RKO (cell line): ENCODE results near the gene HSPB3.
A peak's percentile ranks its signal among the peaks of the same experiment; 100 is the strongest.
"Not testable (repeated sequence)": the region's sequence is repeated elsewhere in the genome, so short reads cannot be mapped to it uniquely, and the experiment has no call there.

Source experiments
- DNase-seq: peaks from one replicate; pipeline ENCODE4 v3.0.0-alpha.2; 2016; ENCODE audit warnings: low spot score

The HSPB3 gene

GRCh38 chr5:54455413-54456157 lies at the start of gene HSPB3:
HSPB3 (plus strand) TSS chr5:54455699; CDS start chr5:54455790, 91 bp downstream.
- DNase-seq = peak; percentile 26

- no peak for DNase-seq
These were observed 44.3 kb upstream of the HSPB3 start for GRCh38 chr5:54411176-54411575.

GRCh38 chr5:54412913-54413312 lies 42.6 kb upstream of the HSPB3 start:
- no peak for DNase-seq

- no peak for DNase-seq
These were observed 40.4 kb upstream of the HSPB3 start for GRCh38 chr5:54415147-54415546.

- no peak for DNase-seq
These were observed 39.5 kb upstream of the HSPB3 start for GRCh38 chr5:54415896-54416601.

- peak; percentile 68 for DNase-seq
These were observed 35.7 kb upstream of the HSPB3 start for GRCh38 chr5:54419573-54420423.

- not testable (repeated sequence) for DNase-seq
These were observed 35.0 kb upstream of the HSPB3 start for GRCh38 chr5:54420511-54420910.

- DNase-seq = no peak
These were observed 33.5 kb upstream of the HSPB3 start for GRCh38 chr5:54421976-54422375.

GRCh38 chr5:54425258-54425657 lies 30.2 kb upstream of the HSPB3 start:
- no peak for DNase-seq

- no peak for DNase-seq
These were observed 29.3 kb upstream of the HSPB3 start for GRCh38 chr5:54426209-54426608.

GRCh38 chr5:54434650-54435049 lies 20.8 kb upstream of the HSPB3 start:
- not testable (repeated sequence) for DNase-seq

GRCh38 chr5:54438620-54439389 lies 16.7 kb upstream of the HSPB3 start:
- DNase-seq = no peak

GRCh38 chr5:54440456-54440893 lies 15.0 kb upstream of the HSPB3 start:
- DNase-seq = no peak

GRCh38 chr5:54442271-54442670 lies 13.2 kb upstream of the HSPB3 start:
- no peak for DNase-seq

GRCh38 chr5:54443270-54443669 lies 12.2 kb upstream of the HSPB3 start:
- peak; percentile 30 for DNase-seq

GRCh38 chr5:54445691-54446378 lies 9.7 kb upstream of the HSPB3 start:
- DNase-seq = no peak

GRCh38 chr5:54446379-54446732 lies 9.1 kb upstream of the HSPB3 start:
- DNase-seq = no peak

GRCh38 chr5:54449923-54450322 lies 5.6 kb upstream of the HSPB3 start:
- DNase-seq = no peak

- no peak for DNase-seq
These were observed 5.0 kb upstream of the HSPB3 start for GRCh38 chr5:54450542-54450941.

GRCh38 chr5:54453046-54453445 lies 2.5 kb upstream of the HSPB3 start:
- no peak for DNase-seq

GRCh38 chr5:54454602-54455001 lies 897 bp upstream of the HSPB3 start:
- DNase-seq = no peak
